HCT116 (cell line): Measurements from ENCODE around the gene SORL1-AS1.

Experiments
- ATAC-seq: fragments of 200-7000 bp; cut with Tn5 transposase; 2 replicates; pipeline ENCODE4 v1.9.1; 2020; ENCODE audit warnings: mild to moderate bottlenecking, moderate library complexity
- BruUV-seq: library from RNA; stranded (reverse); fragments of 400-500 nt; replicated peaks from 2 replicates; lab custom pipeline; 2021; lab: Mats Ljungman, UMichigan
- CTCF ChIA-PET: fragments of 300-600 bp; sonication (Branson Sonifier 250); formaldehyde crosslinking; loops from one replicate; lab custom pipeline; 2021; ENCODE audit warnings: antibody characterized with exemption; lab: Charles Lee
- POLR2A ChIA-PET: fragments of 300-600, 350-600 bp; sonication (Branson Sonifier 250); formaldehyde crosslinking; loops from one replicate; lab custom pipeline; 2021; ENCODE audit warnings: antibody characterized with exemption; lab: Charles Lee
- RAD21 ChIA-PET, 2 experiments: fragments of 300-600 bp; sonication (Branson Sonifier 250); formaldehyde crosslinking; loops; one replicate each; lab custom pipeline; 2023; ENCODE audit warnings: low total read pairs in 2 of 2; ENCODE audit not compliant: uncharacterized antibody in 2 of 2, unreplicated experiment in 2 of 2, low non-redundant PET in 1 of 2; lab: Charles Lee
- DNase-seq: peaks from one replicate; pipeline ENCODE4 v3.0.0-alpha.2; 2010; ENCODE audit warnings: low read depth, low spot score
- H2AFZ ChIP-seq: fragments of 200-600 bp; shearing (Covaris generic), sonication (generic); 2 replicates; pipeline ENCODE4 v1.6.1; 2017; ENCODE audit warnings: low read depth, mixed run types, mixed read lengths, antibody characterized with exemption, low read length; ENCODE audit not compliant: poor library complexity, severe bottlenecking
- H3K27ac ChIP-seq: 2 replicates; pipeline ENCODE4 v1.5.1; 2012; ENCODE audit warnings: low read depth, low read length
- H3K27me3 ChIP-seq: fragments of 200-600 bp; sonication (generic); 2 replicates; pipeline ENCODE4 v1.6.1; 2016; ENCODE audit warnings: mixed run types, low read length, mixed read lengths; ENCODE audit not compliant: insufficient read depth
- H3K36me3 ChIP-seq, 2 experiments: fragments of 200-500 bp in 1 of 2; fragments of 200-600 bp in 1 of 2; sonication (Bioruptor generic) in 1 of 2; sonication (generic) in 1 of 2; 2 replicates each; pipeline versions ENCODE4 v1.5.1 to v1.6.1; 2014 to 2016; ENCODE audit warnings: low read length in 2 of 2, inconsistent platforms in 1 of 2, mixed read lengths in 1 of 2, mixed run types in 1 of 2; ENCODE audit not compliant: insufficient read depth in 2 of 2, control insufficient read depth in 1 of 2
- H3K4me1 ChIP-seq, 2 experiments: fragments of 200-600 bp in 1 of 2; sonication (generic) in 1 of 2; 2 replicates each; pipeline versions ENCODE4 v1.5.1 to v1.6.1; 2012 to 2017; ENCODE audit warnings: low read length in 2 of 2, inconsistent platforms in 1 of 2, mild to moderate bottlenecking in 1 of 2, mixed read lengths in 1 of 2, mixed run types in 1 of 2, moderate library complexity in 1 of 2; ENCODE audit not compliant: insufficient read depth in 2 of 2, control insufficient read depth in 1 of 2
- H3K4me2 ChIP-seq: fragments of 200-600 bp; sonication (generic); 2 replicates; pipeline ENCODE4 v1.6.1; 2017; ENCODE audit warnings: mixed run types, low read length, mixed read lengths
- H3K4me3 ChIP-seq, 2 experiments: fragments of 200-600 bp in 1 of 2; sonication (generic) in 1 of 2; replicated peaks in 1 of 2; 2 replicates each; pipeline ENCODE4 v1.5.1; 2011 to 2016; ENCODE audit warnings: low read length in 2 of 2, control low read depth in 1 of 2, low read depth in 1 of 2, mild to moderate bottlenecking in 1 of 2, mixed read lengths in 1 of 2, mixed run types in 1 of 2
- H3K79me2 ChIP-seq: fragments of 200-600 bp; sonication (generic); 2 replicates; pipeline ENCODE4 v1.6.1; 2017; ENCODE audit warnings: mild to moderate bottlenecking, mixed run types, low read length, moderate library complexity, mixed read lengths; ENCODE audit not compliant: insufficient read depth
- H3K9ac ChIP-seq: fragments of 200-600 bp; sonication (generic); 2 replicates; pipeline ENCODE4 v1.6.1; 2016; ENCODE audit warnings: low read length, mixed read lengths
- H3K9me2 ChIP-seq: fragments of 200-600 bp; sonication (generic), shearing (Covaris generic); 2 replicates; pipeline ENCODE4 v1.6.1; 2017; ENCODE audit warnings: mixed run types, mild to moderate bottlenecking, moderate library complexity; ENCODE audit not compliant: insufficient read depth
- H3K9me3 ChIP-seq, 2 experiments: fragments of 200-500 bp in 1 of 2; fragments of 200-600 bp in 1 of 2; sonication (Bioruptor generic) in 1 of 2; sonication (generic) in 1 of 2; 2 replicates each; pipeline ENCODE4 v1.6.1; 2014 to 2017; ENCODE audit warnings: low read length in 2 of 2, mixed read lengths in 2 of 2, inconsistent platforms in 1 of 2, low read depth in 1 of 2, mild to moderate bottlenecking in 1 of 2, mixed run types in 1 of 2, moderate library complexity in 1 of 2; ENCODE audit not compliant: control insufficient read depth in 1 of 2, insufficient read depth in 1 of 2
- H4K20me1 ChIP-seq: fragments of 200-600 bp; sonication (generic), shearing (Covaris generic); 2 replicates; pipeline ENCODE4 v1.6.1; 2017; ENCODE audit warnings: mixed run types, mild to moderate bottlenecking, moderate library complexity; ENCODE audit not compliant: insufficient read depth
- CBX3 ChIP-seq: IDR thresholded peaks from 2 replicates; pipeline ENCODE4 v1.6.1; 2012; ENCODE audit warnings: low read depth
- EGR1 ChIP-seq: IDR thresholded peaks from 2 replicates; pipeline ENCODE4 v1.6.1; 2012; ENCODE audit warnings: low read depth
- ELF1 ChIP-seq: IDR thresholded peaks from 2 replicates; pipeline ENCODE4 v1.6.1; 2012; ENCODE audit warnings: low read depth, borderline replicate concordance
- EZH2 ChIP-seq: fragments of 200-600 bp; sonication (generic); IDR thresholded peaks from 2 replicates; pipeline ENCODE4 v1.6.1; 2017; ENCODE audit warnings: antibody characterized with exemption, mixed run types
- EZH2phosphoT487 ChIP-seq: fragments of 200-600 bp; IDR thresholded peaks from 2 replicates; pipeline ENCODE4 v1.6.1; 2018; ENCODE audit warnings: antibody characterized with exemption, borderline replicate concordance
- FOSL1 ChIP-seq: IDR thresholded peaks from 2 replicates; pipeline ENCODE4 v1.6.1; 2012; ENCODE audit warnings: low read depth
- JUND ChIP-seq: IDR thresholded peaks from 2 replicates; pipeline ENCODE4 v1.6.1; 2012
- POLR2A ChIP-seq: IDR thresholded peaks from 2 replicates; pipeline ENCODE4 v1.7.0; 2011; ENCODE audit warnings: borderline replicate concordance; ENCODE audit not compliant: insufficient read depth, insufficient read length; ENCODE audit errors: extremely low read depth
- RAD21 ChIP-seq: IDR thresholded peaks from 2 replicates; pipeline ENCODE4 v1.6.1; 2012; ENCODE audit warnings: low read depth, mild to moderate bottlenecking
- SIN3A ChIP-seq: IDR thresholded peaks from 2 replicates; pipeline ENCODE4 v1.6.1; 2012; ENCODE audit warnings: low read depth
- SP1 ChIP-seq: IDR thresholded peaks from 2 replicates; pipeline ENCODE4 v1.6.1; 2012; ENCODE audit warnings: low read depth
- TCF7L2 ChIP-seq: IDR thresholded peaks from 2 replicates; pipeline ENCODE4 v1.7.0; 2011; ENCODE audit warnings: borderline replicate concordance, inconsistent platforms; ENCODE audit not compliant: insufficient read depth, insufficient read length; ENCODE audit errors: extremely low read depth
- YY1 ChIP-seq: IDR thresholded peaks from 2 replicates; pipeline ENCODE4 v1.6.1; 2011; ENCODE audit warnings: low read length, low read depth, moderate library complexity, mild to moderate bottlenecking; ENCODE audit not compliant: insufficient replicate concordance; ENCODE audit errors: extremely low read depth
- ZFX ChIP-seq: fragments of 450-650 bp; IDR thresholded peaks from 2 replicates; pipeline ENCODE4 v1.6.1; 2017
- intact Hi-C: fragments of 100-400 bp; cut with micrococcal nuclease; formaldehyde crosslinking; loops from 2 replicates; pipeline ENCODE4 v1.10.0; 2022
- TF ChIP-seq, protein P1 (sequence below): IDR thresholded peaks from 2 replicates; pipeline ENCODE4 v1.6.1; 2011; ENCODE audit warnings: mild to moderate bottlenecking, low read length, moderate library complexity; ENCODE audit not compliant: insufficient replicate concordance; ENCODE audit errors: extremely low read depth

Gene SORL1-AS1

DNA sequence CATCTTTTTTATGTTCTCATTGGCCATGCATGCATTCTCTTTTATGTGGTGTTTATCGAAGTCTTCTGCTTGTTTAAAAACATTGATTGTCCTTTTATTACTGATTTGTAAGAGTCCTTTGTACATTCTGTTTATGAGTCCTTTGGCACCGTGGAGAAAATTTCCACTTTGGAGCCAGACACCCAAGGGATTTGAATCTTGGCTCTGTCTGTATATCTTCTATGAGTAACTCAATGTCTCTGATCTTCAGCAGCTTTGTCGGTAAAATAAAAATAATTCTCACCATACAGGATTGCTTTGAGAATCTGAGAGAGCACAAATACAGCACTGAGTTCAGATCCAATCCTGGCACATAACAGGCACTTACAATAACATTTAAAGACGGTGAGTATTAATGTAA lies 13.4 kb downstream of the SORL1-AS1 start (continued):
- no peak for TF ChIP-seq SIN3A
- no peak for TF ChIP-seq EZH2
- no peak for TF ChIP-seq EGR1
- TF ChIP-seq YY1: no peak
- TF ChIP-seq POLR2A: no peak
- TF ChIP-seq RAD21: no peak

DNA sequence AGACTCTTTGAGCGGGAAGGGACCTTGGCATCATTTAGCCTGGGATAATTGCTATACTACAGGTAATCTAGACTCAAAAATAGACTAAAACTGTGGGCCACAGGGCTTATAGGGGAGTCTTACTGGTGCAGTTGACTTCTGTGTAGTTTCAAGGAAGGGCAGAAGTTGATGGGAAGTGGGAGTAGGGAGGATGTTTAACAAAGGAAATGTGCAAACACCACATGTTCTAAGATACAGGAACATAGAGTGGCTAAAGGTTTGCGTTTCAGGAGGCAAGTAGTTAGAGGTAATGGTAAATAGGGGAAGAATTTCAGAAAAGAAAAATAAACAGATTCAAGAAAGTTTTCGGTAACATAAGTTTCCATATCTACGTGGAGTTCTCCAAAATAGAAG lies 15.1 kb downstream of the SORL1-AS1 start:
- ChIA-PET CTCF (no interaction called here), RAD21 (no interaction called here), POLR2A (no interaction called here)
- H3K4me1 ChIP-seq: no peaks in the 10 kb centered on the region
- no peaks in the 10 kb centered on the region for H3K9me2 ChIP-seq
- no peak overlapping the region for H3K4me2 ChIP-seq
- H3K79me2 ChIP-seq: no peaks in the 10 kb centered on the region
- DNase-seq (no peak), ATAC-seq (no peak)
- intact Hi-C loops: no loop called here
- H2AFZ ChIP-seq: no peak overlapping the region
- H3K9ac ChIP-seq: no peak overlapping the region
- BruUV-seq: no TSS peak
- no peaks in the 10 kb centered on the region for H3K36me3 ChIP-seq
- no peak overlapping the region for H3K4me3 ChIP-seq
- TF ChIP-seq RAD21 (no peak), FOSL1 (no peak), ELF1 (no peak), EZH2 (no peak), CBX3 (no peak), SP1 (no peak), EZH2phosphoT487 (no peak), TCF7L2 (no peak), ZFX (no peak), JUND (no peak)
- TF ChIP-seq, protein P1, sequence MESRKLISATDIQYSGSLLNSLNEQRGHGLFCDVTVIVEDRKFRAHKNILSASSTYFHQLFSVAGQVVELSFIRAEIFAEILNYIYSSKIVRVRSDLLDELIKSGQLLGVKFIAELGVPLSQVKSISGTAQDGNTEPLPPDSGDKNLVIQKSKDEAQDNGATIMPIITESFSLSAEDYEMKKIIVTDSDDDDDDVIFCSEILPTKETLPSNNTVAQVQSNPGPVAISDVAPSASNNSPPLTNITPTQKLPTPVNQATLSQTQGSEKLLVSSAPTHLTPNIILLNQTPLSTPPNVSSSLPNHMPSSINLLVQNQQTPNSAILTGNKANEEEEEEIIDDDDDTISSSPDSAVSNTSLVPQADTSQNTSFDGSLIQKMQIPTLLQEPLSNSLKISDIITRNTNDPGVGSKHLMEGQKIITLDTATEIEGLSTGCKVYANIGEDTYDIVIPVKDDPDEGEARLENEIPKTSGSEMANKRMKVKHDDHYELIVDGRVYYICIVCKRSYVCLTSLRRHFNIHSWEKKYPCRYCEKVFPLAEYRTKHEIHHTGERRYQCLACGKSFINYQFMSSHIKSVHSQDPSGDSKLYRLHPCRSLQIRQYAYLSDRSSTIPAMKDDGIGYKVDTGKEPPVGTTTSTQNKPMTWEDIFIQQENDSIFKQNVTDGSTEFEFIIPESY: no peak
- no peaks in the 10 kb centered on the region for H3K9me3 ChIP-seq
- H3K27me3 ChIP-seq: peaks cover 22% of the 10 kb centered on the region; the same call in 1 of the 2 replicates
- no peak overlapping the region for H3K27ac ChIP-seq
- no peaks in the 10 kb centered on the region for H4K20me1 ChIP-seq
